K562 (cell line): ENCODE results near the gene KIFC3.

Experiments
- CREM ChIP-seq: IDR thresholded peaks from 2 replicates; pipeline ENCODE4 v1.6.1; 2014; ENCODE audit warnings: antibody characterized with exemption, low read depth
- EP300 ChIP-seq: IDR thresholded peaks from 2 replicates; pipeline ENCODE4 v1.6.1; 2012; ENCODE audit warnings: low read length, improper control_type of control experiment
- FOS ChIP-seq: IDR thresholded peaks from 3 replicates; pipeline ENCODE4 v1.6.1; 2011; ENCODE audit not compliant: insufficient read length; ENCODE audit errors: extremely low read depth
- HDGF ChIP-seq: fragments of 450-650 bp; IDR thresholded peaks from 2 replicates; pipeline ENCODE4 v1.6.1; 2016
- MYC ChIP-seq, 2 experiments: fragments of 250-450 bp in 1 of 2; sonication (Bioruptor Pico) in 1 of 2; IDR thresholded peaks; 2 replicates each; pipeline versions ENCODE4 v1.5.1 to v1.6.1; 2012 to 2021; ENCODE audit warnings: low read depth in 2 of 2, borderline replicate concordance in 1 of 2, improper control_type of control experiment in 1 of 2, low read length in 1 of 2, mild to moderate bottlenecking in 1 of 2, moderate library complexity in 1 of 2
- POLR2A ChIP-seq: fragments of 450-650 bp; conservative IDR thresholded peaks from 2 replicates; pipeline ENCODE4 v1.6.1; 2016
- RAD21 ChIP-seq, 2 experiments: fragments of 250-450 bp in 1 of 2; fragments of 450-650 bp in 1 of 2; sonication (Bioruptor Pico) in 1 of 2; formaldehyde crosslinking in 1 of 2; IDR thresholded peaks in 1 of 2; conservative IDR thresholded peaks in 1 of 2; 2 replicates each; pipeline versions ENCODE4 v1.4.0 to v1.8.0; 2020 to 2022; ENCODE audit warnings: mild to moderate bottlenecking in 2 of 2, moderate library complexity in 1 of 2
- RBBP5 ChIP-seq: fragments of 200-600 bp; sonication (generic); IDR thresholded peaks from 2 replicates; pipeline ENCODE4 v1.6.1; 2012; ENCODE audit warnings: borderline replicate concordance, mild to moderate bottlenecking, low read length, control low read depth, inconsistent platforms; ENCODE audit not compliant: insufficient read depth, poor library complexity, severe bottlenecking
- TAL1 ChIP-seq: fragments of 450-650 bp; IDR thresholded peaks from 2 replicates; pipeline ENCODE4 v1.6.1; 2016; ENCODE audit warnings: mild to moderate bottlenecking
- TCF7L2 ChIP-seq: fragments of 150-350 bp; IDR thresholded peaks from 2 replicates; pipeline ENCODE4 v1.6.1; 2016; ENCODE audit warnings: low read depth, mild to moderate bottlenecking, low read length, moderate library complexity
- TF ChIP-seq, protein P1 (sequence below), 3 experiments: IDR thresholded peaks in 2 of 3; conservative IDR thresholded peaks in 1 of 3; 2 replicates each; pipeline ENCODE4 v1.5.1; 2011 to 2012; ENCODE audit warnings: low read length in 3 of 3, mild to moderate bottlenecking in 3 of 3, control low read depth in 2 of 3, improper control_type of control experiment in 1 of 3, inconsistent platforms in 1 of 3, low read depth in 1 of 3, mixed read lengths in 1 of 3, moderate library complexity in 1 of 3; ENCODE audit not compliant: insufficient read depth in 2 of 3
- TF ChIP-seq, protein P2 (sequence below): sonication (generic); formaldehyde crosslinking; IDR thresholded peaks from 2 replicates; pipeline ENCODE4 v1.8.0; 2022; ENCODE audit warnings: missing genetic modification reagents, mild to moderate bottlenecking, borderline replicate concordance
- TF ChIP-seq, protein P3 (sequence below): fragments of 250-450 bp; sonication (Bioruptor Pico); IDR thresholded peaks from 2 replicates; pipeline ENCODE4 v1.5.0; 2020; ENCODE audit warnings: mild to moderate bottlenecking, borderline replicate concordance

DNA sequence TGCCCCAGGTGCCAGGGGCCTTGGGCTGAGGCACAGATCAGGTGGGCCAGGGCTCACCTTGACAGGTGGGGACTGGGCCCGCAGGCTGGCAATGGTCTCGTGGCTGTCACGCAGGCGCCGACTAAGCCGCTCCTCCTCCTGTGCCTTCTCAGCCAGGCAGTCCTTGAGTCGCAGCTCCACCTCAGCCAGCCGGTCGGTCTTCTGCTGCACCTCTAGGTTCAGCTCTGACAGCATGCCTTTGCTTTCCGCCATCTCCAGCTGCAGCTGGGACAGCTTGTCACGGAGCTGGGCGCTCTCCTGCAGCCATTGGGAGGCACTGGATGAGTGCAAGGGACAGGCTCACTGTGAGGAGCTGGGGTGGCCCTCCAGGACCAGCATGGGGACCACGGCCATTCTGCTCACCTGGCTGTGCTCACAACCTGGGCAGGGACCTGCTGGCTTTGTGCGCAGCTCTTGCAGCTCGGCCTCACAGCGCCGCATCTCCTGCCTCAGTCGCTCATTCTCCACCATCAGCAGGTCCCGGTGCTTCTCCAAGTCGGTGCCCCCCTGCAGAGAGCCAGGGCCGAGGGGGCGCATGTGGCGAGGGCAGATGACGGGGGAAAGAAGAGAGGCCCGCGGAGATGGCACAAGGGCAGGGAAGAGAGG is 31.0 kb downstream of the KIFC3 start:
- TF ChIP-seq, protein P1, sequence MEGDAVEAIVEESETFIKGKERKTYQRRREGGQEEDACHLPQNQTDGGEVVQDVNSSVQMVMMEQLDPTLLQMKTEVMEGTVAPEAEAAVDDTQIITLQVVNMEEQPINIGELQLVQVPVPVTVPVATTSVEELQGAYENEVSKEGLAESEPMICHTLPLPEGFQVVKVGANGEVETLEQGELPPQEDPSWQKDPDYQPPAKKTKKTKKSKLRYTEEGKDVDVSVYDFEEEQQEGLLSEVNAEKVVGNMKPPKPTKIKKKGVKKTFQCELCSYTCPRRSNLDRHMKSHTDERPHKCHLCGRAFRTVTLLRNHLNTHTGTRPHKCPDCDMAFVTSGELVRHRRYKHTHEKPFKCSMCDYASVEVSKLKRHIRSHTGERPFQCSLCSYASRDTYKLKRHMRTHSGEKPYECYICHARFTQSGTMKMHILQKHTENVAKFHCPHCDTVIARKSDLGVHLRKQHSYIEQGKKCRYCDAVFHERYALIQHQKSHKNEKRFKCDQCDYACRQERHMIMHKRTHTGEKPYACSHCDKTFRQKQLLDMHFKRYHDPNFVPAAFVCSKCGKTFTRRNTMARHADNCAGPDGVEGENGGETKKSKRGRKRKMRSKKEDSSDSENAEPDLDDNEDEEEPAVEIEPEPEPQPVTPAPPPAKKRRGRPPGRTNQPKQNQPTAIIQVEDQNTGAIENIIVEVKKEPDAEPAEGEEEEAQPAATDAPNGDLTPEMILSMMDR (IDR thresholded peaks at IDR 0.05 in 2 of 3, conservative IDR thresholded peaks at IDR 0.05 in 1 of 3; ENCODE audit: insufficient read depth in 2 of 3, low read depth in 1 of 3, low read length in 3 of 3) = no peak
- TF ChIP-seq RBBP5 = no peak
- no peak for TF ChIP-seq RAD21 (CRISPR knock-in tag; conservative IDR thresholded peaks at IDR 0.05 in 1 of 2, IDR thresholded peaks at IDR 0.05 in 1 of 2)
- no peak for TF ChIP-seq HDGF
- no peak for TF ChIP-seq FOS
- no peak for TF ChIP-seq TAL1
- TF ChIP-seq, protein P2, sequence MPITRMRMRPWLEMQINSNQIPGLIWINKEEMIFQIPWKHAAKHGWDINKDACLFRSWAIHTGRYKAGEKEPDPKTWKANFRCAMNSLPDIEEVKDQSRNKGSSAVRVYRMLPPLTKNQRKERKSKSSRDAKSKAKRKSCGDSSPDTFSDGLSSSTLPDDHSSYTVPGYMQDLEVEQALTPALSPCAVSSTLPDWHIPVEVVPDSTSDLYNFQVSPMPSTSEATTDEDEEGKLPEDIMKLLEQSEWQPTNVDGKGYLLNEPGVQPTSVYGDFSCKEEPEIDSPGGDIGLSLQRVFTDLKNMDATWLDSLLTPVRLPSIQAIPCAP (CRISPR knock-in tag) = no peak
- no peak for TF ChIP-seq MYC (IDR thresholded peaks at IDR 0.05; ENCODE audit: low read depth, low read length)
- no peak for TF ChIP-seq MYC (CRISPR knock-in tag; IDR thresholded peaks at IDR 0.05; ENCODE audit: borderline replicate concordance, low read depth)
- TF ChIP-seq CREM = no peak
- no peak for TF ChIP-seq POLR2A
- no peak for TF ChIP-seq TCF7L2
- TF ChIP-seq, protein P3, sequence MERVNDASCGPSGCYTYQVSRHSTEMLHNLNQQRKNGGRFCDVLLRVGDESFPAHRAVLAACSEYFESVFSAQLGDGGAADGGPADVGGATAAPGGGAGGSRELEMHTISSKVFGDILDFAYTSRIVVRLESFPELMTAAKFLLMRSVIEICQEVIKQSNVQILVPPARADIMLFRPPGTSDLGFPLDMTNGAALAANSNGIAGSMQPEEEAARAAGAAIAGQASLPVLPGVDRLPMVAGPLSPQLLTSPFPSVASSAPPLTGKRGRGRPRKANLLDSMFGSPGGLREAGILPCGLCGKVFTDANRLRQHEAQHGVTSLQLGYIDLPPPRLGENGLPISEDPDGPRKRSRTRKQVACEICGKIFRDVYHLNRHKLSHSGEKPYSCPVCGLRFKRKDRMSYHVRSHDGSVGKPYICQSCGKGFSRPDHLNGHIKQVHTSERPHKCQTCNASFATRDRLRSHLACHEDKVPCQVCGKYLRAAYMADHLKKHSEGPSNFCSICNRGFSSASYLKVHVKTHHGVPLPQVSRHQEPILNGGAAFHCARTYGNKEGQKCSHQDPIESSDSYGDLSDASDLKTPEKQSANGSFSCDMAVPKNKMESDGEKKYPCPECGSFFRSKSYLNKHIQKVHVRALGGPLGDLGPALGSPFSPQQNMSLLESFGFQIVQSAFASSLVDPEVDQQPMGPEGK (CRISPR knock-in tag) = no peak
- no peak for TF ChIP-seq EP300
